GM12872 (cell line): ENCODE results near the gene CMKLR1.

Experiments
- TF ChIP-seq, protein P1 (sequence below): IDR thresholded peaks from 3 replicates; pipeline ENCODE4 v1.5.1; 2011; ENCODE audit warnings: low read depth, mild to moderate bottlenecking, low read length, moderate library complexity; ENCODE audit not compliant: insufficient read depth

The CMKLR1 gene

DNA sequence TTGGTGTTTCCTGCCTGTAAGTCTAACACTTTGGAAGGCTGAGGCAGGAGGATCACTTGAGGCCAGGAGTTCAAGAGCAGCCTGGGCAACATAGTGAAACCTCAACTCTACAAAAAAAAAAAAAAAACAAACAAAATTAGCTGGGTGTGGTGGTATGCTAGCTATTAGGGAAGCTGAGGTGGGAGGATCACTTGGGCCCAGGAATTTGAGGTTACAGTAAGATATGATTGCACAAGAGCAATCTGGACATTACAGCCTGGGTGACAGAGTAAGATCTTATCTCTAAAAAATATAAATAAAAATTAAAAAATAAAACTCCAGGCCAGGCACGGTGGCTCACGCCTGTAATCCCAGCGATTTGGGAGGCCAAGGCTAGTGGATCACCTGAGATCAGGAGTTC lies 39.8 kb upstream of the CMKLR1 start:
- TF ChIP-seq, protein P1, sequence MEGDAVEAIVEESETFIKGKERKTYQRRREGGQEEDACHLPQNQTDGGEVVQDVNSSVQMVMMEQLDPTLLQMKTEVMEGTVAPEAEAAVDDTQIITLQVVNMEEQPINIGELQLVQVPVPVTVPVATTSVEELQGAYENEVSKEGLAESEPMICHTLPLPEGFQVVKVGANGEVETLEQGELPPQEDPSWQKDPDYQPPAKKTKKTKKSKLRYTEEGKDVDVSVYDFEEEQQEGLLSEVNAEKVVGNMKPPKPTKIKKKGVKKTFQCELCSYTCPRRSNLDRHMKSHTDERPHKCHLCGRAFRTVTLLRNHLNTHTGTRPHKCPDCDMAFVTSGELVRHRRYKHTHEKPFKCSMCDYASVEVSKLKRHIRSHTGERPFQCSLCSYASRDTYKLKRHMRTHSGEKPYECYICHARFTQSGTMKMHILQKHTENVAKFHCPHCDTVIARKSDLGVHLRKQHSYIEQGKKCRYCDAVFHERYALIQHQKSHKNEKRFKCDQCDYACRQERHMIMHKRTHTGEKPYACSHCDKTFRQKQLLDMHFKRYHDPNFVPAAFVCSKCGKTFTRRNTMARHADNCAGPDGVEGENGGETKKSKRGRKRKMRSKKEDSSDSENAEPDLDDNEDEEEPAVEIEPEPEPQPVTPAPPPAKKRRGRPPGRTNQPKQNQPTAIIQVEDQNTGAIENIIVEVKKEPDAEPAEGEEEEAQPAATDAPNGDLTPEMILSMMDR: no peak

DNA sequence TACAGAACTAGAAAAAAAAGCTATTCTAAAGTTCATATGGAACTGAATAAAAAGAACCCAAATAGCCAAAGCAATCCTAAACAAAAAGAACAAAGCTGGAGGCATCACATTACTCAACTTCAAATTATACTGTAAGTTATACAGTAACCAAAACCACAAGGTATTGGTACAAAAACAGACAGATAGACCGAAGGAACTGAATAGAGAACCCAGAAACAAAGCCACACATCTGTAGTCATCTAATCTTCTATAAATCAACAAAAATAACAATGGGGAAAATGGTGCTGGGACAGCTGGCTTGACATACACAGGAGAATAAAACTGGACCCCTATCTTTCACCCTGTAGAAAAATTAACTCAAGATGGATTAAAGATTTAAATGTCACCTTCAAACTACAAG lies 38.1 kb upstream of the CMKLR1 start:
- TF ChIP-seq, protein P1: no peak

GRCh38 chr12:108375986-108376663 lies 37.0 kb upstream of the CMKLR1 start:
- TF ChIP-seq, protein P1: no peak

DNA sequence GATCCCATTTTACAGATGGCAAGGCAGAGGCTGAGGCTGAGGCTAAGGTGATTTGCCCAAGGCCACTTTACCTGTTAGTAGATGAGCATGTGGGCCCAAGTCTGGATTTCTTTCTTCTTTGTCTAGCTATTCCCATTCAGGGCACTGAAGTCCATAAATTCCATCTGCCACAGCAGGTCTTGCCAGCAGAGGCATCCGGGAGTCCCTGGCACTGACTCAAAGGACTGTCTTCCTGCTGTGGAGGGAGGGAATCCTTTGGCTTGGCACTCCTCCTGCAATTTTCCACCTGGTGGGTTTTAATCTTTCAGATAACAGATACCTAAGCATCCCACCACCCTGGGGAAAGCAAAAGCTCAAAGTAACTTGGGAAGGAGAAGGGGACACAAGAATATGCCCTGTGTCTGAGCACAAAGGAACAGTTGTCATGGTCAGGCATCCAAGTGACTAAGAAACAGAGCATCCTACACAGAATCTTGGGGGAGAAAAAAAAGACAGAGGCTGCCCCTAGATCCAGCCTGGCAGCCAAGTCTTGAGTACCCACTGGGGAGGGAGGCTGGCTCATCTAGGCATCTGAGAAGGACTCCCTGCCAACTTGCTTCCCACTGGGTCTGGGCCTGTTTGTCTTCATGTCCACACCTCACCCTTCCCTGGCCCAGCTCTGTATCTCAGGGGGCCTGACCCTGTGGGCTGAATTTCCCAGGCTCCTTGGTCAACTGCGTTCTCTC lies 35.6 kb upstream of the CMKLR1 start:
- TF ChIP-seq, protein P1: no peak

DNA sequence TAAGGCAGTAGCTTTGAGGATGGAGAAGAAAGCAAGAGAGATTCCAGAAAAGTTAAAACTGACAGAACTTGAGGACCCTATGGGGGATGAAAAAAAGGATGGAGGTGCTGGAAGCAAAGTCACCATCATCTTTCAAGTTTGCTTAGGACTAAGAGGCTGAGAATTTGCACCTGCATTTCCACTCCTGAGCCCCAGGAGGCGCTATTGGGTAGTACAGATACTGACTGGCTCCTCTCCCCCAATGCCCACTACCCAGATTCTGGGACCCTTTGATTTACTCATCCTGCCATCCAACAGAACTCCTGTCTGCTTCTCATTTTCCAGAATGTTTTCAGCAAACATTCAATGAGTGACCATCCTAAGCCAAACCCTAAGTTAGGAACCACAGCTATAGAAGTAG lies 34.0 kb upstream of the CMKLR1 start:
- TF ChIP-seq, protein P1: peak; percentile 59; the same call in 2 of the 3 replicates

GRCh38 chr12:108371801-108372344 lies 32.8 kb upstream of the CMKLR1 start:
- TF ChIP-seq, protein P1: no peak

GRCh38 chr12:108370415-108370814 lies 31.3 kb upstream of the CMKLR1 start:
- TF ChIP-seq, protein P1: no peak
